ENCODE data around the gene DLX5. TPM values are rescaled to one million over a fixed set of nuclear protein-coding genes. Genes with fewer than 3 reads are reported as not detected.

The DLX5 gene
- total RNA-seq, 3 donors from 2014 or later, result not detected

- DNase-seq (no peak), ATAC-seq (no peak)
- Mint-ChIP-seq H3K4me3 (no peak overlapping the region), H3K27me3 (ENCODE audit: low read depth) (peaks cover 83% of the 10 kb centered on the region), H3K4me1 (ENCODE audit: low read depth) (peaks cover 13% of the 10 kb centered on the region), H3K9me3 (peaks cover 4% of the 10 kb centered on the region), H3K36me3 (ENCODE audit: insufficient read depth) (no peaks in the 10 kb centered on the region)
Observed at GRCh38 chr7:97003262-97004246, 21.1 kb downstream of the DLX5 start.

DNA sequence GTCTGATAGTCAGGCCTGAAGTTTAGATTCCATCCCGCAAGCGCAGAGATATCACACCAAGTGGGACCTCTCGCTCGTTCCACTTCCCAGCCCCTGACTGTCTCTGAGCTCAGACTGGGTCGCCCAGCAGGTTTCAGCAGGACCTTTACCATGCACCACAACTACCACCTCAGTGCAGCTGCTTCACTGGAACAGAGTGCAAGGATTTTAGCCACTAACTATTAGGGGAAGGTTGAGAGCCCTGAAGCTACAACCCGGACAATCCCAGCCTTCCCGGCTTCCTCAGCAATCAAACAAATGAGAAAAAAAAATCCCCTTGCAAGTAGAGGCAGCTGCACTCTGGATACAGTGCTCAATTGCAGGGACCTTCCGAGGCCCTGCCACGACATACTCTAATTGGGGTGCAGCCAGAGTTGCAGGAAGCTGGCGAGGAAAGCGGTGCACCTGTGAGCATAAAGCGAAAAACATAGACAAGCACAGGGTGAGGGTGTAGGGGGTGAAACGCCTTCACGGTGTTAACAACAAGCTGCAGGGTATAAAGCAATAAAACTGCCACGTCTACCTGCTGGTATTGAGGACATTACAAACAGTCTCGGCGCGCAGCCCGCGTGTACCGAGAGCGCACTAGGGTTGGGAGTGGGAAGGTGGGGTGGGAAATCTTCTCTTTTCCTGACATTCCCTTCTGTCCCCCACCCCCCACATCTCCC, 21.9 kb downstream of the DLX5 start:
- peaks cover 13% of the 10 kb centered on the region for H3K4me1 Mint-ChIP-seq (ENCODE audit: low read depth)
- H3K9me3 Mint-ChIP-seq, result peaks cover 4% of the 10 kb centered on the region
- ATAC-seq (no peak), DNase-seq (no peak)
- H3K4me3 Mint-ChIP-seq, result no peak overlapping the region
- H3K27me3 Mint-ChIP-seq (ENCODE audit: low read depth), result peaks cover 85% of the 10 kb centered on the region
- no peaks in the 10 kb centered on the region for H3K36me3 Mint-ChIP-seq (ENCODE audit: insufficient read depth)

- Mint-ChIP-seq H3K4me3 (no peak overlapping the region), H3K27me3 (ENCODE audit: low read depth) (peaks cover 85% of the 10 kb centered on the region), H3K9me3 (peaks cover 4% of the 10 kb centered on the region), H3K4me1 (ENCODE audit: low read depth) (peaks cover 13% of the 10 kb centered on the region), H3K36me3 (ENCODE audit: insufficient read depth) (no peaks in the 10 kb centered on the region)
- ATAC-seq (no peak), DNase-seq (no peak)
Observed at GRCh38 chr7:97001656-97002554, 22.7 kb downstream of the DLX5 start.

GRCh38 chr7:97001221-97001620, 23.4 kb downstream of the DLX5 start:
- DNase-seq, result no peak
- H3K4me3 Mint-ChIP-seq, result no peak overlapping the region
- H3K9me3 Mint-ChIP-seq, result peaks cover 4% of the 10 kb centered on the region
- H3K27me3 Mint-ChIP-seq (ENCODE audit: low read depth), result peaks cover 88% of the 10 kb centered on the region
- H3K36me3 Mint-ChIP-seq (ENCODE audit: insufficient read depth), result no peaks in the 10 kb centered on the region
- peaks cover 9% of the 10 kb centered on the region for H3K4me1 Mint-ChIP-seq (ENCODE audit: low read depth)
- ATAC-seq, result no peak

DNA sequence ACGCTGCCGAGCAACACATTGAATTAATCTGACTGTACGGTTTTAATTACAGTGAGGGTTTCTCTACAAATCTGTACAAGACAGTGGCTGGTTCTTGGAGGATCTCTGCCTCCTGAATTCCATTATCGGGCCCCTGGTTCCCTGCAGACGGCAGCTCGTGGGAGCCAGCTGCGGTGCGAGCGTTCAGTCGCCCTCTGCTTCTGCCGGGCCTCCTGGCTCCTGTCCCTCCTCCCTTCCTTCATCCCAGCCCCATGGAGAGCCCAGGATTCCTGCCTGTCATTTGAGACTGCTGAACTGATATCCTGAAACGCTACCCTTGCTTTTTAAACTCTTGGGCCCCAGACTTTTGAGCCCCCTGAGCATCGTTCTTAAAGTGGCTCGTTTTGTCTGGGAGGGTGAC, 25.9 kb downstream of the DLX5 start:
- no peak for DNase-seq
- no peak for ATAC-seq

GRCh38 chr7:96998333-96998732, 26.3 kb downstream of the DLX5 start:
- ATAC-seq (no peak), DNase-seq (no peak)
- Mint-ChIP-seq H3K4me3 (no peak overlapping the region), H3K9me3 (peaks cover 4% of the 10 kb centered on the region), H3K27me3 (ENCODE audit: low read depth) (peaks cover 93% of the 10 kb centered on the region), H3K36me3 (ENCODE audit: insufficient read depth) (no peaks in the 10 kb centered on the region), H3K4me1 (ENCODE audit: low read depth) (peaks cover 2% of the 10 kb centered on the region)

More for the DNA sequence above, 25.9 kb downstream of the DLX5 start:
- Mint-ChIP-seq H3K27me3 (ENCODE audit: low read depth) (peaks cover 93% of the 10 kb centered on the region), H3K9me3 (peaks cover 4% of the 10 kb centered on the region), H3K4me1 (ENCODE audit: low read depth) (peaks cover 3% of the 10 kb centered on the region), H3K4me3 (no peak overlapping the region), H3K36me3 (ENCODE audit: insufficient read depth) (no peaks in the 10 kb centered on the region)

- Mint-ChIP-seq H3K9me3 (peaks cover 4% of the 10 kb centered on the region), H3K4me1 (ENCODE audit: low read depth) (no peaks in the 10 kb centered on the region), H3K4me3 (no peak overlapping the region), H3K36me3 (ENCODE audit: insufficient read depth) (no peaks in the 10 kb centered on the region), H3K27me3 (ENCODE audit: low read depth) (peaks cover 93% of the 10 kb centered on the region)
- no peak for ATAC-seq
- no peak for DNase-seq
Observed at GRCh38 chr7:96997512-96998032, 27.1 kb downstream of the DLX5 start.

GRCh38 chr7:96996958-96997511, 27.6 kb downstream of the DLX5 start:
- H3K36me3 Mint-ChIP-seq (ENCODE audit: insufficient read depth), result no peaks in the 10 kb centered on the region
- no peak overlapping the region for H3K4me3 Mint-ChIP-seq
- DNase-seq, result no peak
- ATAC-seq, result no peak
- H3K4me1 Mint-ChIP-seq (ENCODE audit: low read depth), result no peaks in the 10 kb centered on the region
- H3K9me3 Mint-ChIP-seq, result peaks cover 4% of the 10 kb centered on the region
- H3K27me3 Mint-ChIP-seq (ENCODE audit: low read depth), result peaks cover 93% of the 10 kb centered on the region

DNA sequence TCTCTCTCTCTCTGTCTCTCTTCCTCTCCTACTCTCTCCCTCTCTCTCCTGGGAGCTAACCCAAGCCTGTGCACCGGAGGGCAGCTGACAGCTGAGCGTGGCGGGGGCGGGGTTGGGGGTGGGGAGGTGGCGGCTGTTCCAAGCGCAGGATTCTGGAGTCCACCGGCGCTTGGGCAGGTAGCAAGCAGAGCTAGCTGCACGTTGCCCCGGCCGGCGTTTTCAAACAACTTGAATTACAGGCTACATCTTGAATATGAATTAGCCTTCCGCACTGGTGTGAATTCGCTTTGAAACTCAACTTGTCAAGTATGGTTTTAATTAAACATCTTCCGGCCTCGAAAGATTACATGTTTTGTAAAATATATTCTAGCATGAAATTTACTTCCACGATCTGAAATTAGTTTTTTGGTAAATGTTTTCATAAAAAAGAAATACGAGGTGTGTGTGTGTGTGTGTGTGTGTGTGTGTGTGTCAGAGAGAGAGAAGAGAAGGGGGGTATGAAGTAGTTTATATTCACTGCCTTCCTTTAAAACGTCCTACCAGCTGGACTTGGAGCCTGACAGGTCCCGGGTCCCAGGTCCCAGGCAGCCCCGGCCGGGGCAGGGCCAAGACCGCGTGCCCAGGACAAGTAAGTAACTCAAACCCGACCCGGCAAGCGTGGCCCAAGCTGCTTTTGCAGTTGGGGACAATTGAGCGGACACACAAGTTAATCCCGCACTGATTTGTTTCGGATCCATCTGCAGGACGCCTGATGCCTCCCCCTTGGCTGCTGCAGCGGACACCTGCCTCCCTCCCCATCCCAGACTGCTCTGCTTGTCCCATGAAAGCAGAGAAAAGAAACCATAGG, 28.3 kb downstream of the DLX5 start:
- Mint-ChIP-seq H3K9me3 (peaks cover 4% of the 10 kb centered on the region), H3K36me3 (ENCODE audit: insufficient read depth) (no peaks in the 10 kb centered on the region), H3K4me1 (ENCODE audit: low read depth) (no peaks in the 10 kb centered on the region), H3K4me3 (no peak overlapping the region), H3K27me3 (ENCODE audit: low read depth) (peaks cover 95% of the 10 kb centered on the region)
- no peak for DNase-seq
- ATAC-seq, result no peak

- Mint-ChIP-seq H3K4me1 (ENCODE audit: low read depth) (no peaks in the 10 kb centered on the region), H3K27me3 (ENCODE audit: low read depth) (peaks cover 91% of the 10 kb centered on the region), H3K36me3 (ENCODE audit: insufficient read depth) (no peaks in the 10 kb centered on the region), H3K9me3 (peaks cover 4% of the 10 kb centered on the region), H3K4me3 (no peak overlapping the region)
- ATAC-seq, result no peak
- no peak for DNase-seq
Observed at GRCh38 chr7:96995406-96996110, 29.1 kb downstream of the DLX5 start.

- Mint-ChIP-seq H3K36me3 (ENCODE audit: insufficient read depth) (no peaks in the 10 kb centered on the region), H3K4me3 (no peak overlapping the region), H3K9me3 (no peaks in the 10 kb centered on the region), H3K27me3 (ENCODE audit: low read depth) (peaks cover 89% of the 10 kb centered on the region), H3K4me1 (ENCODE audit: low read depth) (no peaks in the 10 kb centered on the region)
- no peak for DNase-seq
- no peak for ATAC-seq
Observed at GRCh38 chr7:96993980-96994379, 30.7 kb downstream of the DLX5 start.

- no peaks in the 10 kb centered on the region for H3K36me3 Mint-ChIP-seq (ENCODE audit: insufficient read depth)
- H3K4me3 Mint-ChIP-seq, result no peak overlapping the region
- H3K9me3 Mint-ChIP-seq, result no peaks in the 10 kb centered on the region
- peaks cover 87% of the 10 kb centered on the region for H3K27me3 Mint-ChIP-seq (ENCODE audit: low read depth)
- no peaks in the 10 kb centered on the region for H3K4me1 Mint-ChIP-seq (ENCODE audit: low read depth)
- ATAC-seq, result no peak
- no peak for DNase-seq
Observed at GRCh38 chr7:96993094-96993865, 31.4 kb downstream of the DLX5 start.

Data from activated T-cell treated with anti-CD3 and anti-CD28 coated beads, Interleukin-2, amount 50 U/mL, for 4 hours (primary cell).